ENCODE data around the gene PPP4C. TPM values are rescaled to one million over a fixed set of nuclear protein-coding genes. Genes with fewer than 3 reads are reported as not detected.

PPP4C gene
- total RNA-seq, 1 donor from 2014 or later = 124 TPM

GRCh38 chr16:30063893-30064728 is 11.7 kb upstream of the PPP4C start:
- no peak for TF ChIP-seq CTCF (IDR thresholded peaks at IDR 0.05; ENCODE audit: partially characterized antibody, unreplicated experiment)
- Mint-ChIP-seq H3K9me3 (ENCODE audit: unreplicated experiment) (peaks cover 5% of the 10 kb centered on the region), H3K27me3 (ENCODE audit: unreplicated experiment) (peaks cover 9% of the 10 kb centered on the region), H3K36me3 (ENCODE audit: unreplicated experiment) (no peaks in the 10 kb centered on the region), H3K4me3 (ENCODE audit: unreplicated experiment) (peak overlapping the region; percentile 94), H3K27ac (ENCODE audit: unreplicated experiment) (peak overlapping the region; percentile 80), H3K4me1 (ENCODE audit: low read depth, unreplicated experiment) (peaks cover 18% of the 10 kb centered on the region)
- no peak for DNase-seq

GRCh38 chr16:30064729-30065101 is 11.1 kb upstream of the PPP4C start:
- no peaks in the 10 kb centered on the region for H3K36me3 Mint-ChIP-seq (ENCODE audit: unreplicated experiment)

GRCh38 chr16:30065102-30065942 is 10.5 kb upstream of the PPP4C start, which contains the start of gene ALDOA:
TSS of gene ALDOA (plus strand) at chr16:30065760. CDS start at chr16:30066898, 1,138 bp downstream.
- Mint-ChIP-seq H3K4me1 (ENCODE audit: low read depth, unreplicated experiment) (peaks cover 18% of the 10 kb centered on the region), H3K27ac (ENCODE audit: unreplicated experiment) (peak within 1 kb of the TSS; percentile 80), H3K27me3 (ENCODE audit: unreplicated experiment) (peaks cover 9% of the 10 kb centered on the region), H3K36me3 (ENCODE audit: unreplicated experiment) (no peaks in the 10 kb centered on the region), H3K4me3 (ENCODE audit: unreplicated experiment) (peak within 1 kb of the TSS; percentile 95), H3K9me3 (ENCODE audit: unreplicated experiment) (peaks cover 5% of the 10 kb centered on the region)
- peak; percentile 93 for DNase-seq
- TF ChIP-seq CTCF (IDR thresholded peaks at IDR 0.05; ENCODE audit: partially characterized antibody, unreplicated experiment) = no peak

More at GRCh38 chr16:30064729-30065101, 11.1 kb upstream of the PPP4C start:
- no peak for DNase-seq
- H3K4me1 Mint-ChIP-seq (ENCODE audit: low read depth, unreplicated experiment) = peaks cover 18% of the 10 kb centered on the region
- peak overlapping the region; percentile 94 for H3K4me3 Mint-ChIP-seq (ENCODE audit: unreplicated experiment)
- peaks cover 5% of the 10 kb centered on the region for H3K9me3 Mint-ChIP-seq (ENCODE audit: unreplicated experiment)
- TF ChIP-seq CTCF (IDR thresholded peaks at IDR 0.05; ENCODE audit: partially characterized antibody, unreplicated experiment) = no peak
- peak overlapping the region; percentile 80 for H3K27ac Mint-ChIP-seq (ENCODE audit: unreplicated experiment)
- peaks cover 9% of the 10 kb centered on the region for H3K27me3 Mint-ChIP-seq (ENCODE audit: unreplicated experiment)

- no peak for TF ChIP-seq CTCF (IDR thresholded peaks at IDR 0.05; ENCODE audit: partially characterized antibody, unreplicated experiment)
- Mint-ChIP-seq H3K36me3 (ENCODE audit: unreplicated experiment) (no peaks in the 10 kb centered on the region), H3K27me3 (ENCODE audit: unreplicated experiment) (peaks cover 5% of the 10 kb centered on the region), H3K27ac (ENCODE audit: unreplicated experiment) (peak overlapping the region; percentile 80), H3K4me3 (ENCODE audit: unreplicated experiment) (peak overlapping the region; percentile 95), H3K4me1 (ENCODE audit: low read depth, unreplicated experiment) (peaks cover 10% of the 10 kb centered on the region), H3K9me3 (ENCODE audit: unreplicated experiment) (peaks cover 5% of the 10 kb centered on the region)
- DNase-seq = no peak
Observed at GRCh38 chr16:30065943-30066760, 9.6 kb upstream of the PPP4C start.
